Panc1 (cell line): ENCODE measurements around the gene ATP6V0D1. TPM values are rescaled to one million over a fixed set of nuclear protein-coding genes. Genes with fewer than 3 reads are reported as not detected.

Experiments used
- ATAC-seq: fragments of 200-7000 bp; cut with Tn5 transposase; 2 replicates; pipeline ENCODE4 v1.9.1; 2020; ENCODE audit warnings: mild to moderate bottlenecking, moderate library complexity
- BruUV-seq: library from RNA; stranded (reverse); fragments of 400-500 nt; replicated peaks from 2 replicates; lab custom pipeline; 2021; lab: Mats Ljungman, UMichigan
- CTCF ChIA-PET: fragments of 300-600 bp; sonication (Branson Sonifier 250); formaldehyde crosslinking; loops from one replicate; lab custom pipeline; 2022; ENCODE audit warnings: antibody characterized with exemption; lab: Charles Lee
- POLR2A ChIA-PET: fragments of 300-600 bp; sonication (Branson Sonifier 250); formaldehyde crosslinking; loops from one replicate; lab custom pipeline; 2022; ENCODE audit warnings: antibody characterized with exemption; lab: Charles Lee
- DNase-seq: peaks from one replicate; pipeline ENCODE4 v3.0.0-alpha.2; 2010; ENCODE audit warnings: low read depth, low spot score
- H3K27ac ChIP-seq: 2 replicates; pipeline ENCODE4 v1.5.1; 2011; ENCODE audit warnings: mild to moderate bottlenecking, low read length, inconsistent platforms
- H3K27me3 ChIP-seq: fragments of 200-500 bp; sonication (Bioruptor generic); 2 replicates; pipeline ENCODE4 v1.6.0; 2014; ENCODE audit warnings: low read length, inconsistent platforms; ENCODE audit not compliant: control insufficient read depth, insufficient read depth
- H3K36me3 ChIP-seq: fragments of 200-500 bp; sonication (Bioruptor generic); 2 replicates; pipeline ENCODE4 v1.5.1; 2014; ENCODE audit warnings: inconsistent platforms, mild to moderate bottlenecking, low read length, moderate library complexity; ENCODE audit not compliant: control insufficient read depth, insufficient read depth
- H3K4me1 ChIP-seq: 2 replicates; pipeline ENCODE4 v1.5.1; 2011; ENCODE audit warnings: inconsistent platforms, mild to moderate bottlenecking, low read length, moderate library complexity; ENCODE audit not compliant: control insufficient read depth, insufficient read depth
- H3K4me3 ChIP-seq, 2 experiments: 2 replicates each; pipeline ENCODE4 v1.5.1; 2011 to 2012; ENCODE audit warnings: low read depth in 2 of 2, low read length in 2 of 2, mild to moderate bottlenecking in 2 of 2, inconsistent platforms in 1 of 2, moderate library complexity in 1 of 2
- H3K9me3 ChIP-seq: fragments of 200-500 bp; sonication (Bioruptor generic); 2 replicates; pipeline ENCODE4 v1.5.1; 2014; ENCODE audit warnings: low read depth, mild to moderate bottlenecking, inconsistent platforms, low read length, moderate library complexity; ENCODE audit not compliant: control insufficient read depth, insufficient read depth
- POLR2AphosphoS5 ChIP-seq: IDR thresholded peaks from 2 replicates; pipeline ENCODE4 v1.6.1; 2012; ENCODE audit warnings: mild to moderate bottlenecking, low read depth, low read length, moderate library complexity
- SIN3A ChIP-seq: IDR thresholded peaks from 2 replicates; pipeline ENCODE4 v1.6.1; 2012; ENCODE audit warnings: low read depth, mild to moderate bottlenecking, low read length, moderate library complexity, borderline replicate concordance; ENCODE audit not compliant: insufficient read depth
- TCF7L2 ChIP-seq: IDR thresholded peaks from 2 replicates; pipeline ENCODE4 v1.6.1; 2011; ENCODE audit warnings: mild to moderate bottlenecking, low read depth, low read length, inconsistent platforms
- in situ Hi-C: cut with HindIII; loops from 2 replicates; pipeline ENCODE4 v1.10.0; 2016; ENCODE audit warnings: low sequenced_read_pairs, low pct_unique_long_range_greater_than_20kb
- intact Hi-C: fragments of 100-400 bp; cut with micrococcal nuclease; formaldehyde crosslinking; loops from one replicate; pipeline ENCODE4 v1.10.0; 2022; ENCODE audit not compliant: unreplicated experiment
- total RNA-seq: library from RNA; stranded (reverse); gene quantifications from one replicate; pipeline ENCODE4 v1.2.1, GENCODE V29; 2021; ENCODE audit not compliant: unreplicated experiment
- TF ChIP-seq, protein P1 (sequence below), 2 experiments: IDR thresholded peaks; 2 replicates each; pipeline ENCODE4 v1.6.1; 2011 to 2012; ENCODE audit warnings: low read depth in 2 of 2, control low read depth in 1 of 2, low read length in 1 of 2, mild to moderate bottlenecking in 1 of 2, moderate library complexity in 1 of 2; ENCODE audit not compliant: insufficient read depth in 1 of 2
- TF ChIP-seq, protein P2 (sequence below): fragments of 450-650 bp; IDR thresholded peaks from 2 replicates; pipeline ENCODE4 v1.5.1; 2017; ENCODE audit warnings: mild to moderate bottlenecking

The ATP6V0D1 gene
- total RNA-seq, 1 experiment from 2014 or later, result 70.8 TPM

DNA sequence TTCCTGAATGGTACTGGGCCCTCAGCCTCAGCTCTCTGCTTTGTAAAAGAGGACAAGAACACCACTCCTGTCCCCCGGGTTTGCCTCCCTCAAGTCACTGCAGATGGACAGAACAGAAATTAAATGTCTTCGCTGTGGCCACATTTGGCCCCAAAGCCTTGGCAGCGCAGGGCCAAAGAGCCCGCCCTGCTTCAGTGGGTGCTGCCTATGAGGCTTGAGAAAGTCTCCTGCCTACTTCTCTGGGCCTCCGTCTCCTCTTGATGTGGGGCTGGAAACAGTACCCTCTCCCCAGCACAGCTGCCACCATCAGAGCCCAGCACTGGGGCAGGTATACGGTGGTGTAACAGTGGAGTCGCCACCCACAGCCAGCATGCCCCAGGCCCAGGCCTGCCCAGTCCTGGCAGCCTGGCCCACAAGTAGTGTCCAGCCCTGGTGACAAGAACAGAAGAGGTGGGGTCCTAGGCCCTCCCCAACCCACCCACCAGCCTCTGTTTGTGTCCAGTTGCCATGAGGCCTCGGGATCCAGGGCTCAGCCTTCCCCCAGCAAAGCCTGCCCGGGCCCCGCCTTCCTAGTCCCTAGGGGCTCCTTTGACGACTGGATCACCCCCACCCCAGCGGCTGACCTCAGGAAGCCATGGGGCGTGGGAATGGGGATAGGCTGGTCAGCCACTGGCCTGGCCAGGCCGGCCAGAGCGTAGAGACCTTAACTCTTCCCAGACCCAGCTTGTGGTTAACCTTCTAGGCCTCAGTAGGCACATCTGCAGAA lies 83.7 kb downstream of the ATP6V0D1 start:
- BruUV-seq, result no TSS peak
- H3K9me3 ChIP-seq, result no peaks in the 10 kb centered on the region
- no peaks in the 10 kb centered on the region for H3K27me3 ChIP-seq
- H3K4me3 ChIP-seq, result no peak overlapping the region
- DNase-seq, result no peak
- POLR2A ChIA-PET, result no interaction called here
- CTCF ChIA-PET, result no interaction called here
- no peaks in the 10 kb centered on the region; the same call in 1 of the 2 replicates for H3K4me1 ChIP-seq
- TF ChIP-seq POLR2AphosphoS5 (no peak), SIN3A (no peak), TCF7L2 (no peak)
- TF ChIP-seq, protein P1, sequence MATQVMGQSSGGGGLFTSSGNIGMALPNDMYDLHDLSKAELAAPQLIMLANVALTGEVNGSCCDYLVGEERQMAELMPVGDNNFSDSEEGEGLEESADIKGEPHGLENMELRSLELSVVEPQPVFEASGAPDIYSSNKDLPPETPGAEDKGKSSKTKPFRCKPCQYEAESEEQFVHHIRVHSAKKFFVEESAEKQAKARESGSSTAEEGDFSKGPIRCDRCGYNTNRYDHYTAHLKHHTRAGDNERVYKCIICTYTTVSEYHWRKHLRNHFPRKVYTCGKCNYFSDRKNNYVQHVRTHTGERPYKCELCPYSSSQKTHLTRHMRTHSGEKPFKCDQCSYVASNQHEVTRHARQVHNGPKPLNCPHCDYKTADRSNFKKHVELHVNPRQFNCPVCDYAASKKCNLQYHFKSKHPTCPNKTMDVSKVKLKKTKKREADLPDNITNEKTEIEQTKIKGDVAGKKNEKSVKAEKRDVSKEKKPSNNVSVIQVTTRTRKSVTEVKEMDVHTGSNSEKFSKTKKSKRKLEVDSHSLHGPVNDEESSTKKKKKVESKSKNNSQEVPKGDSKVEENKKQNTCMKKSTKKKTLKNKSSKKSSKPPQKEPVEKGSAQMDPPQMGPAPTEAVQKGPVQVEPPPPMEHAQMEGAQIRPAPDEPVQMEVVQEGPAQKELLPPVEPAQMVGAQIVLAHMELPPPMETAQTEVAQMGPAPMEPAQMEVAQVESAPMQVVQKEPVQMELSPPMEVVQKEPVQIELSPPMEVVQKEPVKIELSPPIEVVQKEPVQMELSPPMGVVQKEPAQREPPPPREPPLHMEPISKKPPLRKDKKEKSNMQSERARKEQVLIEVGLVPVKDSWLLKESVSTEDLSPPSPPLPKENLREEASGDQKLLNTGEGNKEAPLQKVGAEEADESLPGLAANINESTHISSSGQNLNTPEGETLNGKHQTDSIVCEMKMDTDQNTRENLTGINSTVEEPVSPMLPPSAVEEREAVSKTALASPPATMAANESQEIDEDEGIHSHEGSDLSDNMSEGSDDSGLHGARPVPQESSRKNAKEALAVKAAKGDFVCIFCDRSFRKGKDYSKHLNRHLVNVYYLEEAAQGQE (IDR thresholded peaks at IDR 0.05; ENCODE audit: insufficient read depth in 1 of 2, low read depth in 2 of 2, low read length in 1 of 2), result no peak
- TF ChIP-seq, protein P2, sequence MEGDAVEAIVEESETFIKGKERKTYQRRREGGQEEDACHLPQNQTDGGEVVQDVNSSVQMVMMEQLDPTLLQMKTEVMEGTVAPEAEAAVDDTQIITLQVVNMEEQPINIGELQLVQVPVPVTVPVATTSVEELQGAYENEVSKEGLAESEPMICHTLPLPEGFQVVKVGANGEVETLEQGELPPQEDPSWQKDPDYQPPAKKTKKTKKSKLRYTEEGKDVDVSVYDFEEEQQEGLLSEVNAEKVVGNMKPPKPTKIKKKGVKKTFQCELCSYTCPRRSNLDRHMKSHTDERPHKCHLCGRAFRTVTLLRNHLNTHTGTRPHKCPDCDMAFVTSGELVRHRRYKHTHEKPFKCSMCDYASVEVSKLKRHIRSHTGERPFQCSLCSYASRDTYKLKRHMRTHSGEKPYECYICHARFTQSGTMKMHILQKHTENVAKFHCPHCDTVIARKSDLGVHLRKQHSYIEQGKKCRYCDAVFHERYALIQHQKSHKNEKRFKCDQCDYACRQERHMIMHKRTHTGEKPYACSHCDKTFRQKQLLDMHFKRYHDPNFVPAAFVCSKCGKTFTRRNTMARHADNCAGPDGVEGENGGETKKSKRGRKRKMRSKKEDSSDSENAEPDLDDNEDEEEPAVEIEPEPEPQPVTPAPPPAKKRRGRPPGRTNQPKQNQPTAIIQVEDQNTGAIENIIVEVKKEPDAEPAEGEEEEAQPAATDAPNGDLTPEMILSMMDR, result no peak
- no peaks in the 10 kb centered on the region for H3K36me3 ChIP-seq
- no peak overlapping the region for H3K27ac ChIP-seq
- intact Hi-C loops, result no loop called here
- no peak for ATAC-seq
- in situ Hi-C loops, result no loop called here

DNA sequence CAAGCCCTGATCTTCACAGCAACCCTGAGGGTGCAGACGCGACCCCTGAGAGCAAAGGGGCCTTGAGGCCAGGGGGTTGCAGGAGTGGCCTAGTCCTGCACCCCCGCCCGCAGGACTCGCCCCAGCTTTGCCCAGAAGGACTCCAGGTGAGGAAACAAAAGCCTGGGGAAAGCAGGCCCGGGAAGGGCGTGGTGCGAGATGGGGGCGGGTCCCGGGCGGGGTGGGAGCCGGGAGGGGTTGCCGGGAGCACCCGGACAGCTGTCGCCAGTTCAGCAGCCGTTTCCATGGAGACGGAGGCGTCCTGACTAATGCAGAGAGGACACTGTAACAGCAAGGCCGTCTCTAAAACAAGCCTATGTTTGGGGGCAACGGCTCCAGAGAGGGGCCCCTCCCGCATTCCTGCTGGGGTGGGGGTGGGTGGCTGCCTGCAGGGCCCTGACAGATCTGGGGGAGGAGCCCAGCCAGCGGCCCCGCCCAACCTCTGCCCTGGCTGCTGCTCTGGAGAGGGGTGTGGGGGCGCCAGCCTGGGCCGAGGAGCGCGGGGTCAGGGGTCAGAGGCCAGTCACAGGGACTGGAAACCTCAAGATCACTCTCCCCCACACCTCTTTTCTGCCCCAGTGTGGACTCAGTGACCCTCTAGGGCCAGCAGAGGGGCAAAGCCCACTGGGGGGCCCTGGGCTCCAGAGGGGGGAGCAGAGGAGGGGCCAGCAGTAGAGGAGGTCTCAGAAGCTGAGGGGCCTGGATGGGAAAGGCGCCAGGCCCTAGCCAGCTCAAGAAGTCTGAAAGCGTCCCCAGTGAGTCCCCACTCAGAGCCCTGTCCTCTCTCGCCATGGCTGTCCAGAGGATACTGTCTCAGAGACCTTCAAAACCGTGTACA lies 84.6 kb downstream of the ATP6V0D1 start:
- Histone ChIP-seq H3K36me3 (no peaks in the 10 kb centered on the region), H3K27ac (no peak overlapping the region), H3K4me3 (no peak overlapping the region), H3K9me3 (no peaks in the 10 kb centered on the region), H3K27me3 (no peaks in the 10 kb centered on the region), H3K4me1 (no peaks in the 10 kb centered on the region; the same call in 1 of the 2 replicates)
- no peak for ATAC-seq
- intact Hi-C loops, result no loop called here
- BruUV-seq, result no TSS peak
- TF ChIP-seq POLR2AphosphoS5 (no peak), SIN3A (no peak), TCF7L2 (no peak)
- TF ChIP-seq, protein P1 (IDR thresholded peaks at IDR 0.05; ENCODE audit: insufficient read depth in 1 of 2, low read depth in 2 of 2, low read length in 1 of 2), result no peak
- TF ChIP-seq, protein P2, result no peak
- ChIA-PET POLR2A (no interaction called here), CTCF (interaction anchor here (0.5 kb wide), 1 partner anchor 1676 kb away, joined by 3 read pairs; no protein-coding TSS in a partner anchor)
- in situ Hi-C loops, result no loop called here
- no peak for DNase-seq
